Germinal center (tissue), 1 donor: ENCODE data around the gene HSF2BP.
"Not testable (repeated sequence)": the region's sequence is repeated elsewhere in the genome, so short reads cannot be mapped to it uniquely, and the experiment has no call there.

ENCODE experiments used
- DNase-seq: peaks from one replicate; pipeline ENCODE4 v3.0.0; 2012; ENCODE audit warnings: mixed read lengths, low spot score

The HSF2BP gene

GRCh38 chr21:43618940-43619339, 40.3 kb downstream of the HSF2BP start:
- no peak for DNase-seq

GRCh38 chr21:43616861-43617260, 42.4 kb downstream of the HSF2BP start:
- not testable (repeated sequence) for DNase-seq

- no peak for DNase-seq
Observed at GRCh38 chr21:43614839-43615238, 44.4 kb downstream of the HSF2BP start.

GRCh38 chr21:43613755-43614638, 45.3 kb downstream of the HSF2BP start:
- no peak for DNase-seq

GRCh38 chr21:43611598-43612369, 47.5 kb downstream of the HSF2BP start:
- DNase-seq, result peak; percentile 37

GRCh38 chr21:43609501-43610340, 49.6 kb downstream of the HSF2BP start:
- no peak for DNase-seq

GRCh38 chr21:43608664-43609063, 50.6 kb downstream of the HSF2BP start:
- no peak for DNase-seq

GRCh38 chr21:43608225-43608624, 51.1 kb downstream of the HSF2BP start:
- DNase-seq, result no peak

- DNase-seq, result no peak
Observed at GRCh38 chr21:43605320-43606215, 53.7 kb downstream of the HSF2BP start.

- no peak for DNase-seq
Observed at GRCh38 chr21:43604505-43605204, 54.6 kb downstream of the HSF2BP start.

GRCh38 chr21:43603641-43604504, 55.4 kb downstream of the HSF2BP start:
- DNase-seq, result no peak

- DNase-seq, result no peak
Observed at GRCh38 chr21:43603233-43603626, 56.1 kb downstream of the HSF2BP start.

- DNase-seq, result no peak
Observed at GRCh38 chr21:43602266-43603232, 56.7 kb downstream of the HSF2BP start.

GRCh38 chr21:43600642-43601402, 58.5 kb downstream of the HSF2BP start:
- DNase-seq, result no peak

- no peak for DNase-seq
Observed at GRCh38 chr21:43599728-43600127, 59.6 kb downstream of the HSF2BP start.

- DNase-seq, result no peak
Observed at GRCh38 chr21:43598416-43599120, 60.7 kb downstream of the HSF2BP start.
